NB4 (cell line): ENCODE measurements around the gene IRF9.

Experiments used
- POLR2A ChIP-seq: IDR thresholded peaks from 2 replicates; pipeline ENCODE4 v1.6.1; 2011; ENCODE audit warnings: mild to moderate bottlenecking; ENCODE audit not compliant: insufficient read length; ENCODE audit errors: extremely low read depth
- TF ChIP-seq, protein P1 (sequence below): IDR thresholded peaks from one replicate; pipeline ENCODE4 v1.5.1; 2012; ENCODE audit warnings: low read depth, low read length
- TF ChIP-seq, protein P2 (sequence below): IDR thresholded peaks from 2 replicates; pipeline ENCODE4 v1.6.1; 2011; ENCODE audit warnings: low read depth, low read length

DNA sequence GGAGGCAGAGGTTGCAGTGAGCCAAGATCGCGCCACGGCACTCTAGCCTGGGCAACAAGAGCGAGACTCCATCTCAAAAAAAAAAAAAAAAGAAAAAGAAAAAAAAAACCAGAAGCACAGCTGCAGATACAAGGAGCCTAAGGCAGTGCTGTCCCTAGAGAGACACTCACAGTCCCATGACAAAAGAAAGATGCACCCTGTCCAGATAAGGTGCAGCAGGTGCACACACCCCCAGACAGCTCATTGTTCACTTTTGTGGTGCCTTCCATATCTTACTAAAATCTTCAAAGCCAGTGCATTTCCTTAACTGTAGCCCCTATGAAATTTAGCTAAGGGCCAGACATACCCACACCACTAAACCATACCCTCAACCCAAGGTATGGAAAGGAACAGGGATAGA is 38.6 kb upstream of the IRF9 start:
- TF ChIP-seq, protein P1, sequence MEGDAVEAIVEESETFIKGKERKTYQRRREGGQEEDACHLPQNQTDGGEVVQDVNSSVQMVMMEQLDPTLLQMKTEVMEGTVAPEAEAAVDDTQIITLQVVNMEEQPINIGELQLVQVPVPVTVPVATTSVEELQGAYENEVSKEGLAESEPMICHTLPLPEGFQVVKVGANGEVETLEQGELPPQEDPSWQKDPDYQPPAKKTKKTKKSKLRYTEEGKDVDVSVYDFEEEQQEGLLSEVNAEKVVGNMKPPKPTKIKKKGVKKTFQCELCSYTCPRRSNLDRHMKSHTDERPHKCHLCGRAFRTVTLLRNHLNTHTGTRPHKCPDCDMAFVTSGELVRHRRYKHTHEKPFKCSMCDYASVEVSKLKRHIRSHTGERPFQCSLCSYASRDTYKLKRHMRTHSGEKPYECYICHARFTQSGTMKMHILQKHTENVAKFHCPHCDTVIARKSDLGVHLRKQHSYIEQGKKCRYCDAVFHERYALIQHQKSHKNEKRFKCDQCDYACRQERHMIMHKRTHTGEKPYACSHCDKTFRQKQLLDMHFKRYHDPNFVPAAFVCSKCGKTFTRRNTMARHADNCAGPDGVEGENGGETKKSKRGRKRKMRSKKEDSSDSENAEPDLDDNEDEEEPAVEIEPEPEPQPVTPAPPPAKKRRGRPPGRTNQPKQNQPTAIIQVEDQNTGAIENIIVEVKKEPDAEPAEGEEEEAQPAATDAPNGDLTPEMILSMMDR, result no peak
- TF ChIP-seq POLR2A, result no peak
- TF ChIP-seq, protein P2, sequence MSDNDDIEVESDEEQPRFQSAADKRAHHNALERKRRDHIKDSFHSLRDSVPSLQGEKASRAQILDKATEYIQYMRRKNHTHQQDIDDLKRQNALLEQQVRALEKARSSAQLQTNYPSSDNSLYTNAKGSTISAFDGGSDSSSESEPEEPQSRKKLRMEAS, result no peak
